Right lobe of liver (tissue), 6 donors: ENCODE data around the gene CATSPER1. TPM values are rescaled to one million over a fixed set of nuclear protein-coding genes. Genes with fewer than 3 reads are reported as not detected.
"Not testable (repeated sequence)": the region's sequence is repeated elsewhere in the genome, so short reads cannot be mapped to it uniquely, and the experiment has no call there.

ENCODE experiments used
- ATAC-seq, 4 donors: fragments of 200-7000 bp; cut with Tn5 transposase; one replicate each; pipeline ENCODE4 v1.9.1; 2020; ENCODE audit warnings: mild to moderate bottlenecking in 4 of 4, moderate library complexity in 4 of 4
- DNase-seq, 3 donors: peaks; one replicate each; pipeline ENCODE4 v3.0.0-alpha.2; 2020
- H3K27ac ChIP-seq, 3 donors: fragments of 200-600 bp; one replicate each; pipeline ENCODE4 v1.8.0; 2022
- H3K27me3 ChIP-seq, 2 donors: fragments of 200-600 bp; one replicate each; pipeline ENCODE4 v1.8.0; 2022
- H3K36me3 ChIP-seq, 4 donors: fragments of 200-600 bp; sonication (generic) in 1 of 4; one replicate each; pipeline versions ENCODE4 v1.5.1 to v1.8.0; 2017 to 2022; ENCODE audit warnings: control low read depth in 1 of 4
- H3K4me1 ChIP-seq, 4 donors: fragments of 200-600 bp; sonication (generic) in 1 of 4; one replicate each; pipeline versions ENCODE4 v1.5.1 to v1.8.0; 2017 to 2022; ENCODE audit warnings: control low read depth in 1 of 4
- H3K4me3 ChIP-seq, 3 donors: fragments of 200-600 bp; one replicate each; pipeline ENCODE4 v1.8.0; 2022
- H3K9me3 ChIP-seq, 4 donors: fragments of 200-600 bp; sonication (generic) in 1 of 4; one replicate each; pipeline versions ENCODE4 v1.5.1 to v1.8.0; 2017 to 2022; ENCODE audit warnings: control low read depth in 1 of 4
- POLR2A ChIP-seq: fragments of 450-650 bp; IDR thresholded peaks from one replicate; pipeline ENCODE4 v1.6.1; 2017; ENCODE audit warnings: antibody characterized with exemption, mild to moderate bottlenecking
- WGBS: methylation state at CpG from one replicate; pipeline ENCODE4 v1.1.6; 2018; ENCODE audit warnings: low coverage, low lambda C conversion rate; ENCODE audit not compliant: insufficient coverage; ENCODE audit errors: missing lambda C conversion rate; 5-methylcytosine and 5-hydroxymethylcytosine counted together
- intact Hi-C, 2 donors: fragments of 100-400 bp; cut with DNase I; formaldehyde crosslinking; loops; one replicate each; pipeline versions ENCODE4 v1.11.2 to v1.14.1; 2022
- total RNA-seq, 6 experiments: library from RNA; depleted of rRNA in 2 of 6; stranded (reverse); fragments of >200 nt in 2 of 6; fragmentation: NEBNext Ultra II Directional in 3 of 6; extraction: Animal tissue kit (Norgen Biotek cat#: 25700) in 3 of 6; gene quantifications; one replicate each; pipeline versions ENCODE4 v1.1.0 to v1.2.4, GENCODE V29; 2016 to 2023
- TF ChIP-seq, protein P1 (sequence below), 4 donors: fragments of 200-600 bp in 3 of 4; fragments of 450-650 bp in 1 of 4; IDR thresholded peaks; one replicate each; pipeline versions ENCODE4 v1.5.1 to v1.8.0; 2016 to 2022; ENCODE audit warnings: antibody characterized with exemption in 4 of 4, mild to moderate bottlenecking in 2 of 4
- donor health status: DM: no; HTN: yes; CAD: no.
- donor health status: DM: no; HTN: no; CAD: no.
- donor health status: DM: no; HTN: no; CAD: no.
- donor health status: DM: no; HTN: yes; CAD: no.
- donor health status: DM: no; HTN: yes; CAD: no.

Gene CATSPER1
- total RNA-seq, 6 experiments from 2014 or later: not detected

DNA sequence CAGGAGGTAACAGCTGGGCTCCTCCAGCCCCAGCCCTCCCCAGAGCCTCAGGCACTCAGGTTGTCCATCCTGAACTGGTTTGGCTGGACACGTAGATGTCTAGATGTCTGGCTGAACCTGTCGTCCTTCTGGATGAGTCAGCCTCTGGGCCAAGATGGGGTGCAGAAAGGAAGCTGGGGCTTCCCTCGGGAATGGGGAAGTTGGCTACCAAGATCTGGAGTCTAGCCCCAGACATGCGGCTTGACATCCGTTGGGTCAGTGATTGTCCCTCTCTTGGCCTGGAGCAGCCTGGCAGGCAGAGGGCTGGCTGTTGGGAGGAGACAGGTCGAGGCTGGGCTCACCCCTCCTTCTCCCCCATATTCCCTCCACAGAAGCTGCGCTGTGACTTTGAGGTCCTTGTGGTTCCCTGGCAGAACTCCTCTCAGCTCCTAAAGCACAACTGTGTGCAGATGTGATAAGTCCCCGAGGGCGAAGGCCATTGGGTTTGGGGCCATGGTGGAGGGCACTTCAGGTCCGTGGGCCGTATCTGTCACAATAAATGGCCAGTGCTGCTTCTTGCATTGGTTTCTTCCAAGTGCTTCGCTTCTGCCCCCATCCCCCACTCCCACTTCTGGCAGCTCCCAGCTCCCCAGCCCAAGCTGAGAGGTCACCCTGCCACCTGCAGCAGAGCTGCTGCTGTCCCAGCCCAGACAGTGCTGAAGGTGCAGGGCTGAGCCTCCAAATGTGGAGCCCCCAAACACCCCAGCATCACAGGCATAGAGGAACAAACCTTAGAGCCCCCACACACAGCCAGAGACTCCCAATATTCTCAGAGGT lies 13.1 kb downstream of the CATSPER1 start:
- H3K27me3 ChIP-seq: peaks cover 0 to 11% of the 10 kb centered on the region in 2 donors
- no peaks in the 10 kb centered on the region for H3K36me3 ChIP-seq
- intact Hi-C loops: no loop called here
- no peak overlapping the region for H3K4me3 ChIP-seq
- no peak for DNase-seq
- H3K4me1 ChIP-seq: no peaks in the 10 kb centered on the region
- WGBS: 22% methylated on average over 4 of the region's 12 CpGs
- H3K27ac ChIP-seq: no peak overlapping the region
- no peaks in the 10 kb centered on the region for H3K9me3 ChIP-seq
- no peak for ATAC-seq
- TF ChIP-seq, protein P1, sequence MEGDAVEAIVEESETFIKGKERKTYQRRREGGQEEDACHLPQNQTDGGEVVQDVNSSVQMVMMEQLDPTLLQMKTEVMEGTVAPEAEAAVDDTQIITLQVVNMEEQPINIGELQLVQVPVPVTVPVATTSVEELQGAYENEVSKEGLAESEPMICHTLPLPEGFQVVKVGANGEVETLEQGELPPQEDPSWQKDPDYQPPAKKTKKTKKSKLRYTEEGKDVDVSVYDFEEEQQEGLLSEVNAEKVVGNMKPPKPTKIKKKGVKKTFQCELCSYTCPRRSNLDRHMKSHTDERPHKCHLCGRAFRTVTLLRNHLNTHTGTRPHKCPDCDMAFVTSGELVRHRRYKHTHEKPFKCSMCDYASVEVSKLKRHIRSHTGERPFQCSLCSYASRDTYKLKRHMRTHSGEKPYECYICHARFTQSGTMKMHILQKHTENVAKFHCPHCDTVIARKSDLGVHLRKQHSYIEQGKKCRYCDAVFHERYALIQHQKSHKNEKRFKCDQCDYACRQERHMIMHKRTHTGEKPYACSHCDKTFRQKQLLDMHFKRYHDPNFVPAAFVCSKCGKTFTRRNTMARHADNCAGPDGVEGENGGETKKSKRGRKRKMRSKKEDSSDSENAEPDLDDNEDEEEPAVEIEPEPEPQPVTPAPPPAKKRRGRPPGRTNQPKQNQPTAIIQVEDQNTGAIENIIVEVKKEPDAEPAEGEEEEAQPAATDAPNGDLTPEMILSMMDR (IDR thresholded peaks at IDR 0.05): no peak
- TF ChIP-seq POLR2A: no peak

DNA sequence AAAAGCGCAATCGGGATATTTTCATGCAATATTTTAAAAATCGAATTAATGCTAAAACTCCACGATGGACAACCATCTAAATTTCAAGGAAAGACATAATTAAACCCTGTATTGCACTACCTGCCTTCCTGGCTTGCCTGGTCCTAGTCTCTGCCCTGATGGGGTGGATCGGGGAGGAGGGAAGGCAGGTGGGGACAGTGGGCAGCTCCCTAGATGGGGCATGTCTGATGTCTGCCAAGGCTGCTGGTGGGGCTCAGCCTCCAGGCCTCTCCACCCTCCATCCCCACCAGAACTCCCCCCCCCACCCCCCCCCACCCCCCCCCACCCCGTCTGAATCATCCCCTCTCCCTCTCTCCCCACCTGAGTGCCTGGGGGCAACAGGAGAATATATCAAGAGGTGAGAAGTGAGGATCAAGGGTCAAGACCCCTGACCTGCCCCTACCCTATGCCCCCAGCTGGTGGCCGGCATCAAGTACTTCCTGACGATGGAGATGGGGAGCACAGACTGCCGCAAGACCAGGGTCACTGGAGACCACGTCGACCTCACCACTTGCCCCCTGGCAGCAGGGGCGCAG lies 13.8 kb downstream of the CATSPER1 start:
- H3K27ac ChIP-seq: no peak overlapping the region
- DNase-seq: no peak
- TF ChIP-seq, protein P1 (IDR thresholded peaks at IDR 0.05): no peak
- no peak for TF ChIP-seq POLR2A
- intact Hi-C loops: no loop called here
- H3K27me3 ChIP-seq: peaks cover 0 to 11% of the 10 kb centered on the region in 2 donors
- no peaks in the 10 kb centered on the region for H3K9me3 ChIP-seq
- WGBS: 58% methylated on average over 8 of the region's 12 CpGs
- H3K36me3 ChIP-seq: no peaks in the 10 kb centered on the region
- ATAC-seq: no peak
- H3K4me3 ChIP-seq: no peak overlapping the region
- H3K4me1 ChIP-seq: no peaks in the 10 kb centered on the region

DNA sequence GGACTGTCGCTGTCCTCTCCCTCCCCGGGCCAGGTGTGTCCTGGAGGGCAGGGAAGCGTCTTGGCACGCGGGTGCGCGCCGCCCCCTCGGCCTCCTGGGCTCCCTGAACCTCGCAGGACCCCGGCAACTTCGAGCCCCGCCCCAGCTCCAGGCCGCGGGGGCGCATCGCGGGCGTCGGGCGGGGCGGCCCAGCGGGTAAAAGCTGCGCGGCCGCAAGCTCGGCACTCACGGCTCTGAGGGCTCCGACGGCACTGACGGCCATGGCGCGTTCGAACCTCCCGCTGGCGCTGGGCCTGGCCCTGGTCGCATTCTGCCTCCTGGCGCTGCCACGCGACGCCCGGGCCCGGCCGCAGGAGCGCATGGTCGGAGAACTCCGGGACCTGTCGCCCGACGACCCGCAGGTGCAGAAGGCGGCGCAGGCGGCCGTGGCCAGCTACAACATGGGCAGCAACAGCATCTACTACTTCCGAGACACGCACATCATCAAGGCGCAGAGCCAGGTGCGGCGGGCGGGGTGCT lies 14.4 kb downstream of the CATSPER1 start, which contains the start of gene CST6:
Gene CST6, plus strand, starts transcription at position 224 of the 519 bp plus-strand sequence. Its CDS starts 37 bp downstream, at position 261.
- Histone ChIP-seq H3K4me3 (no peak within 1 kb of the TSS), H3K27ac (no peak within 1 kb of the TSS)
- intact Hi-C loops: no loop called here

DNA sequence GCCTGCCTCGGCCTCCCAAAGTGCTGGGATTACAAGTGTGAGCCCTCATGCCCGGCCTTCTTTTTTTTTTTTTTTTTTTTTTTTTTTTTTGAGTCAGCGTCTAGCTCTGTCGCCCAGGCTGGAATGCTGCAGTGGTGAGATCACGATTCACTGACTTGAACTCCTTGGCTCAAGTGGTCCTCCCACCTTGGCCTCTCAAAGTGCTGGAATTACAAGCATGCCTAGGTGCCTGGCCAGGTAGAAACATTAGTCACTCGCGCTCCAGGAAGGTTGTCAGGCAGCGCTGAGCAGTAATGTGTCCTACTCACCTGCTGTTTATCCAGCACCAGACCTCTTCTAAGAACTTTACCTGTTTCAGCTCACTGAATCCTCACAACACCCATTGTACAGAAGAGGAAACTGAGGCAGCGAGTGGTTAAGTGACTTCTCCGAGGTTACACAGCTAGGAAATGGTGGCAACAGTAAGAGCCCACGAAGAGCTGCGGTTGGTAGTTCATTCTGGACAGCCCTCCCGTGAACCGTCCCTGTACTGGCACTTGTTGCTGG lies 15.0 kb downstream of the CATSPER1 start:
- H3K9me3 ChIP-seq: no peaks in the 10 kb centered on the region
- H3K27me3 ChIP-seq: peaks cover 0 to 11% of the 10 kb centered on the region in 2 donors
- H3K36me3 ChIP-seq: no peaks in the 10 kb centered on the region
- no peak overlapping the region for H3K4me3 ChIP-seq
- H3K4me1 ChIP-seq: no peaks in the 10 kb centered on the region
- WGBS: 45% methylated on average over 8 of the region's 14 CpGs
- H3K27ac ChIP-seq: no peak overlapping the region
- no peak for ATAC-seq
- no peak for TF ChIP-seq POLR2A
- TF ChIP-seq, protein P1 (IDR thresholded peaks at IDR 0.05): no peak
- DNase-seq: no peak
- intact Hi-C loops: no loop called here

More for the DNA sequence above, 14.4 kb downstream of the CATSPER1 start, which contains the start of gene CST6:
- no peak for DNase-seq
- 33% methylated on average over 12 of the region's 61 CpGs for WGBS
- no peak for ATAC-seq
- Histone ChIP-seq H3K36me3 (no peaks in the 10 kb centered on the region), H3K27me3 (peaks cover 0 to 11% of the 10 kb centered on the region in 2 donors), H3K4me1 (no peaks in the 10 kb centered on the region), H3K9me3 (no peaks in the 10 kb centered on the region)
- no peak for TF ChIP-seq POLR2A
- TF ChIP-seq, protein P1 (IDR thresholded peaks at IDR 0.05): no peak

DNA sequence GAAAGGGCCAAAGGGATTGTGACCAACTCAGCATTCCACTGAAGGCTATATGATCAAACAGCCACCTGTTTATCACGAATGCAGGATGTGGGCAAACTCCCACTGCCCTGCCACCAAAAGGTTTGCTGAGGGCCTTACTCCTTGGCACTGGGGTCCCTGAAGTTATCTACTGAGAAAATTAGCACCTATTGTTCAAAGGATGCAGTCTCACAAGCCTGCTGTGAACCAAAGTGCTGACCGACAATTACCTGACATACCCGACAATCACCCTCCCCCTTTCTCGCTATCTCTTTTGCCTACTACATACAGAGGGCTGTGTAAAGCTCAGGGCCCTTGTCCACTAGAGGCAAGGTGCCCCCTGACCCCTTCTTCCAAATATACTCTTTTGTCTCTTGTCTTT lies 16.2 kb downstream of the CATSPER1 start:
- ATAC-seq, H3K27ac ChIP-seq, H3K4me3 ChIP-seq, H3K9me3 ChIP-seq, H3K36me3 ChIP-seq, intact Hi-C loops, DNase-seq, H3K4me1 ChIP-seq: not testable (repeated sequence)
- peaks cover 0 to 11% of the 10 kb centered on the region in 2 donors for H3K27me3 ChIP-seq
- WGBS: 76% methylated on average over 4 of the region's 4 CpGs
